Raji (cell line): Measurements from ENCODE around the gene FAM171A1.

Source experiments
- POLR2A ChIP-seq: IDR thresholded peaks from 2 replicates; pipeline ENCODE4 v1.6.1; 2011; ENCODE audit warnings: low read depth, low read length, control low read depth; ENCODE audit not compliant: insufficient read depth

Gene FAM171A1

DNA sequence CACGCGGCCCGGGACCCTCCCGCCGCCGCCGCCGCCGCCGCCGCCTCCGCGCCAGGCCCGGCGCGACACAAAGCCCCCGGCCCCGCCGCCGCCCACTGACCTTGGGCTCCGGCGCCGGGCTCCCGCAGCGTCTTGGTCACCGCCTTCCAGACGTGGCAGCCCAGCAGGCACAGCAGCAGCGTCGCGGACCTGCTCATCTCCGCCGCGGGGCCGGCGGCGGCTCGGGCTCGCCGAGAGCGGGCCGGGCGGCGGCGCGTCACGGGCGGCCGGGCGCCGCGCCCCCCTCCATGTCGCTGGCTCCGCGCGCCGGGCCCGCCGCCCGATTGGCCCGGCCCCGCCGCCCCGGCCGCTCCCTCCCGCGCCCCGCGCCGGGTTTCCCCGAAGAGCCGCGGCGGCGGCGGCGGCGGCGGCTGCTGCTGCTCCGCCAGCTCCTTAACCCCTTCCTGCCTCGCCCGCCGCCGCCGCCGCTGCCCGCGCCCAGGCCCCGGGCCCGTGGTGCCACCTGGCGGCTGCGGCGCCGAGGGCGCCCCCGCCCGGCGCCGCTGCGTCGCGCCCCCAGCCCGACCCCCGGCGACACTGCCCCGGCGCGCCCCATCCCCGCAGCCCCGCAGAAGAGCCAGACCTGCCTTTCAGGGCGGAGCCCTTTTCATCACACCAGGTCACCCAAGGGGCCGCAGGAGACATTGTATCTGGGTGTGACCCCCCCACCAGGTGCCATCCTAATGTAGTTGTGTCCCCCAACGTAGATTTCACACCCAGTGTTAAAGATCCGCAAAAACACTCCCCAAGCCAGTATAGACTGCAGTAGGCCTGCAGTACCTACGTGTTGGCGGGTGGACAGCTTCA is at the start of gene FAM171A1:
Gene FAM171A1 (minus strand): TSS at position 434 of the 846 bp plus-strand sequence. CDS start 237 bp downstream, at position 197.
- no peak for TF ChIP-seq POLR2A

DNA sequence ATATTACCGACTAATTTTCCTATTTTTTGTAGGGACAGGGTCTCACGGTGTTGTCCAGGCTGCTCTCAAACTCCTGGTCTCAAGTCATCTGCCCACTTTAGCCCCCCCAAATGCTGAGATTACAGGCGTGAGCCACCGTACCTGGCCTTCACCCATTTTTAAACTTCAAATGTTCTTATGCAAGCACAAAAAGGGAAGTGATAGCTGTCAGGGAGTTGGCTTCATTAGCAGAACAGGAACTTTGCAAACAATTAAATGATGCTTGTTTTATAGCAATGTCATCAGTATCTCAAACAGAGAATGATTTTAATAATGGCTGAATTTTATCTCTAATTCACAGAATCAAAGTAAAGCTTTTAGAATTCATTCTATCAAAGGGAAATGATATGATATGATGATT is 49.8 kb upstream of the FAM171A1 start:
- no peak for TF ChIP-seq POLR2A

DNA sequence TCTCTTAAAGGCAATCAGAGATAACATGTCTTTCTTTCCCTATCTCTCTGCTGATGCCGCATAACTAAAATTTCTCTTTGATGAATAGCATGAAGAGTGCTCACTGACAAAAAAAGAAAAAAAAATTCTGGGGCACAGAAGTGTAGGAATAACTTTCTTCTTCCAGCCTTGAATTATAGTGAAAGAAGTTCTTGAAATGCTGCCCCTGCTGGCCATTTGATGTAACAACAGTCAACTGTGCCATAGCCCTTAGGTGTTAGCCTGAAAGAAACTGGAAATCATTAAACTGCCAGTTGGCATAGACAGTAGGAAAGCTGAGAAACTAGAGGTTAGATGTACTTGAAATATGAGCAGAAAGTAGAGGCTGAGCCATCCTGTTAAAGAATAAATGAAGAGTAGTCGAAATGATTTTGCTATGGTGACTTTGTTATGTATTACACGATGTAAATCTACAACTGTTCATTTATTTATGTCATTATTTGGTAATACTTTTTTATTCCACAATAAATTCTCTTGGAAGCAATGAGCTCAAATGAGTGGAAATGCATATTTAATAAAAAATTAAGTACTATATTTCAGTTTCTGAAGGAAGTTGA is 48.3 kb upstream of the FAM171A1 start:
- no peak for TF ChIP-seq POLR2A

DNA sequence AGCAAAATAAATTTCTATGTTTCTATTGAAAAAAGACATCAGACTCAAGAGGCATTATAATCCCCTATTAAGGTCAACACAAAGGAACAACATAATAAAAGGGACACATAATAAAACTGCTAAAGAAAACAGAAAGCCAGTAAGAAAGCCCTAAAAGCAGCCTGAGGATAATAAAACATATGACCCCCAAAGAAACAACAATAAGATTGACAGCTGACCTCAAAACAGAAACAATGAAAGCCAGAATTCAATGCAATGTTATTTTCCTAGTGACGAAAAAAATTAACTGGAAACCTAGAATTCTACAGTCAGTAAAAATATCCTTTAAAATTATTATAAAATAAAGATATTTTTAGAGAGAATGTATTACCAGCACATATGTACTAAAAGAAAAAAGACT is 44.9 kb upstream of the FAM171A1 start:
- no peak for TF ChIP-seq POLR2A

DNA sequence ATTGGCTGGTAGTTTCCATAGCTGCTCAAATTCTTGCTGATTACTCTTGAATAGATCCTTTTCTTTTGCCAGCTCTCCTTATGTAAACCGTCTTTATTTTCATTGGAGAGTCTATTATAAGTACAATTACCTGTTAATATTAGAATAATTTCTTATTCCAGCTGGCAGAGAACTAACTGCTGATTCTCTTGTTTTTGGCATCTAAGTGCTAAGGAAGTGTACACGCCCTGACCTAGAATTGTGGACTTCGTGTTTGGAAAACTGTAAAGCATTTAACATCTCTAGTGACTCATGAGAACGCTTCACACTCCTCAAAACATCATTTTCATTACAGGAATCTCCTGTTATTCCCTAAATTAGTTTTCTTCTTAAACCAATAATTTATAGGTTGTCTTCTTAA is 39.9 kb upstream of the FAM171A1 start:
- TF ChIP-seq POLR2A, result no peak

DNA sequence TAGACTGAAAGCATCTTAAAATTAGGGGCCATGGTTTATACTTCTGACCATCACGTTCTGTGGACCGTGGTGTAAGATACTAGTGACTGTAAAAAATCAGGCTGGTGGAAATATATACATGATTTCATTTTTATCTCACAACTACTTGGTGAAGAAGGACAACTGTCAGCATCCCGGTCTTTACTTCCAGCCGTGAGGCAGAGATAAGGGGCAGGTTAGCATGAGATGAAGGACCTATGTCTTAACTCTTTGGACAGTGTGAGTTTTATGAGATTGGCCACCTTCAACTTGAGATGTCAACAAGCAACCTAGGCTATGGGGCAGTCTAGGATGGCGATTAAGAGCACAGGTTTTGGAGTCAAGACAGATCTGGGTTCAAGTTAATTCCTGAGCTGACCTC is 37.5 kb upstream of the FAM171A1 start:
- TF ChIP-seq POLR2A, result no peak

GRCh38 chr10:15405319-15405718 is 34.2 kb upstream of the FAM171A1 start:
- TF ChIP-seq POLR2A, result no peak

DNA sequence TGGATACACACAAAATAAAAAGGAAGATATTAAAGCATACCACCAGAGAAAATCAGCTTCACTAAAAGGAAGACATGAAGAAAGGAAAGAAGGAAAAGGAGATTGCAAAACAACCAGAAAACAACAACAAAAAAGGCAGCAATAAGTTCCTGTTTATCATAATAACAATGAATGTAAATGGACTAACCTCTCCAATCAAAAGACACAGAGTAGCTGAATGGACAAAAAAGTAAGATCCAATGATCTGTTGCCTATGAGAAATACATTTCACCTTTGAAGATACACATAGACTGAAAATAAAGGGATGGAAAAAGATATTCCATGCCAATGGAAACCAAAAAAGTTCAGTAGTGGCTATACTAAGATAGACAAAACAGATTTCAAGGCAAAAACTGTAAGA is 30.3 kb upstream of the FAM171A1 start:
- no peak for TF ChIP-seq POLR2A

DNA sequence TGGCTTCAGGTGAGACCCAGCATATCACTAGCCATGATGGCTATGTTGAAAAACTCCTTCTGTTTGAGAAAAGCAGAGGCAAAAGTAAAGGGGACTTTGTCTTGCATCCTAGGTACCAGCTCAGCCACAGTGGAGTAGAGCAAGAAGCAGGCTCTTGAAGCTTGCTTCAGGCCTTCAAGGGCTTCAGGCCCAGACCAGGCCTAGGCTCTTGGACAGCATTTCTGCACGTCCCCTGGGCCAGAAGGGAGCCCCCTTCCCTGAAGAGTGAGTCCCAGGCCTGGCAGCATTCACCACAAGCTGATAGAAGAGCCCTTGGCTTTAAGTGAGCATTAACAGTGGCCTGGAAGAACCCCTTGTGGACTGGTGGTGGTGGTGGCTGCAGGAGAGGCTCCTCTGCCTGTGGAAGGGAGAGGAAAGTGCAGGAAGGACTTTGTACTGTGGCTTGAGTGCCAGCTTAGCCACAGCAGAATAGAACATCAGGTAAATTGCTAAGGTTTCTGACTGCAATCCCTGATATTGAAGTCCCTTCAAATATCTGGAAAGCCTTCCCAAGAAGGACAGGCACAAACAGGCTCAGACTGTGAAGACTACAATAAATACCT is 28.1 kb upstream of the FAM171A1 start:
- TF ChIP-seq POLR2A, result no peak

DNA sequence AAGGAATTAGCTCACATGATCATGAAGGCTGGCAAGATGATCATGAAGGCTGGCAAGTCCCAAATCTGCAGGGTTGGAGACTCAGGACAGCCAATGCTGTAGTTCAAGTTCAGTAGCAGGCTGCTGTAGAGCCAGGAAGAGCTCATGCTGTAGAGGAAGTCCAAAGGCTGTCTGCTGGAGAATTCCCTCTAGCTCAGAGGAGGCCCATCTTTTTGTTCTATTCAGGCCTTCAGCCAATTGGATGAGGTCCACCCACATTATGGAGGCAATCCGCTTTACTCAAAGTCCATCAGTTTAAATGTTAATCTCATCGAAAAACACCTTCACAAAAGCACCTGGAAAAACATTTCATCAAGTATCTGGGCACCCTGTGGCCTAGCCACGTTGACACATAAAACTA is 24.8 kb upstream of the FAM171A1 start:
- no peak for TF ChIP-seq POLR2A

DNA sequence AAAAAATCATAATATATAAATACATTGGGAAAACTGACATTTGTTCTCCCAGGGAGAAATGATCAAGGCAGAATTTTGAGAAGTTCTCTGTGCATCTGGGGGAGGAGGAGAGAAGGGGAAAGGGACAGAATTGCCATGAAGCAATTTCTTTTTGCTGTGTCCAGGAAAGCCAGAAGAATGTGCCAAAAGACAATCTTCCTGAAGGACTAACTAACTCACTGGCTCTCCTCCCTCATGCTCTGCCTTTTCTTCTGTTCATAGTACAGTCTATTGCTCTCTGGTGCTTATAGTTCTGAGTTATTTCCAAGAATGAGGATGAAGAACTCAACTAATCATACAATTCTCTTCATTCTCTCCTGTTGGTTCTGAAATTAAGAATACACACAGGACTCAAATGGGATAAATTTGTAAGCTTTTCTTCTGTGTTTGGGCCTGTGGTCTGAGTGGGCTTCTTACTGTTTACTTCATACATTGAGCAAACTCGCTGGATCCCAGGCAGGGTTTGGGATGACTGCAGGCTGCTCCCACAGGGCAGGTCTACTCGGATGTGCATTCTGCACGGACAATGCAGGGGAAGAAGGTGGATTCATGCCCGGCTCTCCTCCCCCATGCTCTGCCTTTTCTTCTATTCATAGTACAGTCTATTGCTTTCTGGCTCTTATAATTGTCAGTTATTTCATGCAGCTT is 22.2 kb upstream of the FAM171A1 start:
- TF ChIP-seq POLR2A, result no peak

DNA sequence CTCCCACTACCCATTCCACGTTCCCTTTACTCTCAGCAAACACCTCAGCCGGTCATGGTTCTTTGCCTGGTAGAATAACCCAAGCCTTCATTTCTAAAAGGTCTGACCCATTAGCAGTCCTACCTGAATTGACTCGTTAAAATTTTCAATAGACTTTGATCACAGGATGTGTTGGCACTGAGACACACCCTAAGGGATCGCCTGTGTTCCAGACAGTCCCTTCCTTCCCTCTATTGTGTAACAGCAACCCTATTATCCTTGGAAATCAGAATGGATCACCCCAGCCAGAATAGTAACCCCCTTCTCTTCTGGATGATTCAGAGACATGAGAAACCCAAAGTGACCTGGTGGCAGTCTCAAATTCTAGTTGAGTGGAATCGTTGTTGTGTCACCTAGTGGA is 20.4 kb upstream of the FAM171A1 start:
- no peak for TF ChIP-seq POLR2A

GRCh38 chr10:15387021-15387420 is 15.9 kb upstream of the FAM171A1 start:
- TF ChIP-seq POLR2A, result no peak

DNA sequence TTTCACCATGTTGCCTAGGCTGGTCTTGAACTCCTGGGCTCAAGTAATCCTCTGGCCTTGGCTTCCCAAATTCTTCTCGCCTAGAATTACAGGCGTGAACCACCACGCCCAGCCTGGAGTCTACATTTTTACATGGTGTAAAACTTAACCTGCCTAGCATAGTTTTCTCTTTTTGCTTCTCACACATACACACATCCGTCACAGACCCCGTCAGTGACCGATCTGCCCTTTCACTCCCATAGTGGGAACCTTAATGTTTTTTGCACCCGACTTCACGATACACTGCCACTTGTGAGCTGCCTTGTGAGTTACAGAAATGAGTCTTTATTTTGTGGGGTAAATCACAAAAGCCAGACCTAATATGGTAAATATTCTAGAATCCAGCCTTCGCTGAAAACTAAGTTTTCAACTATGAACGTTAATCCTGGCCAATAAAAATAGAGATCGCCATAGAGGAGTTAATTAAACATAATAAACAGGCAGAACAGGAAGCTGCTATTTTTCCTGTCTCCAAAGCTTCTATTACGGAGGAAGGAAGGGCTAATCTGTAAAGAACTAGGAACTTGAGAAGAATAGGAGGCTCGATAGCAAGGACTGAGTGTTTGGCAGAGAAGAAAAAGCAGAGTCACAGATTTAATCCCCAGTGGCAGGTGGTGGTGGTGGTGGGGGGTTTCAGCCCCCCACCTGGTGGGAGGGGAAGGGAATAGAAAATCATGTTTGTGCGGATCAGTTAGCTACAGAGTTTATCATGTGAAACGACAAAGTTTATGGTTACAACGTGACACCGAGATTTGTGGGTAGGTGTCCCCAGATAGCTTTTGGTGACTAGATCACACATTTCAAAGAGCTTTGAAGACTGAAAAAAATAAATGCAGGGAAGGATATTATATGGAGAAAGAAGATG is 14.7 kb upstream of the FAM171A1 start:
- TF ChIP-seq POLR2A, result no peak

DNA sequence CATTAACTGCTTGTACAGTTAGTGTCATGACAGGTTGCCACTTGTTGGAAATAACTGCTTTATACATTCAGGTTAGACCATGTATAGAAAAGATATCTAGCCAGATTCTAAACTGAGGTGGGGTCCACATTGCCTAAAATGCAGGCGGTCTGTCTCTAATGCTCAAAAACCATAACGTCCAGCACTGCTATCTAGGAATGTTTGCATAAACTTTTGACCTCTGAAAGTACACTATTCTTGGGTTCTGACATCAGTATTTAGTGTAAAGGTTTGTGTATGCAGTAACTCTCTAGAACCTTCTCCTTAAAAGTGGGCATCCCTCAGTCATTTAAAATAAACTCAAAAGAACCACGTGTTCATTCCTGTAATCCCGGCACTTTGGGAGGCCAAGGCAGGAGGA is 10.3 kb upstream of the FAM171A1 start:
- no peak for TF ChIP-seq POLR2A
